Measurements from ENCODE around the gene TAF10.

Gene TAF10

DNA sequence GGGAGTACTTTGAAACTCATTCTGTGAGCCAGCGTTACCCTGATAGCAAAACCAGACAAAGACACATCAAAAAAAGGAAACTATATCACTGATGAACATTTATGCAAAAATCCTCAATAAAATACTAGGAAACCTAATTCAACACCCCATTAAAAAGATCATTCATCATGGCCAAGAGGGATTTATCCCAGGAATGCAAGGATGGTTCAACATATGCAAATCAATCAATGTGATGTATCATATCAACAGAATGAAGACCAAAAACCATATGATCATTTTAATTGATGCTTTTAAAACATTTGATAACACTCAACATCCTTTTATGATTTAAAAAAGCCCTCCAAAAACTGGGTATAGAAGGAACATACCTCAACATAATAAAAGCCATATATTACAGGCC, 28.4 kb downstream of the TAF10 start:
- H3K4me3 ChIP-seq (ENCODE audit: low read depth, low read length): no peak overlapping the region
- TF ChIP-seq CTCF (IDR thresholded peaks at IDR 0.05; ENCODE audit: borderline replicate concordance, insufficient read depth, low read depth, low read length): no peak

GRCh38 chr11:6579681-6580080, 32.3 kb downstream of the TAF10 start:
- H3K4me3 ChIP-seq (ENCODE audit: low read depth, low read length): no peak overlapping the region
- no peak for TF ChIP-seq CTCF (IDR thresholded peaks at IDR 0.05; ENCODE audit: borderline replicate concordance, insufficient read depth, low read depth, low read length)

- TF ChIP-seq CTCF (IDR thresholded peaks at IDR 0.05; ENCODE audit: borderline replicate concordance, insufficient read depth, low read depth, low read length): no peak
- H3K4me3 ChIP-seq (ENCODE audit: low read depth, low read length): no peak overlapping the region
These were observed 33.9 kb downstream of the TAF10 start for GRCh38 chr11:6578134-6578533.

DNA sequence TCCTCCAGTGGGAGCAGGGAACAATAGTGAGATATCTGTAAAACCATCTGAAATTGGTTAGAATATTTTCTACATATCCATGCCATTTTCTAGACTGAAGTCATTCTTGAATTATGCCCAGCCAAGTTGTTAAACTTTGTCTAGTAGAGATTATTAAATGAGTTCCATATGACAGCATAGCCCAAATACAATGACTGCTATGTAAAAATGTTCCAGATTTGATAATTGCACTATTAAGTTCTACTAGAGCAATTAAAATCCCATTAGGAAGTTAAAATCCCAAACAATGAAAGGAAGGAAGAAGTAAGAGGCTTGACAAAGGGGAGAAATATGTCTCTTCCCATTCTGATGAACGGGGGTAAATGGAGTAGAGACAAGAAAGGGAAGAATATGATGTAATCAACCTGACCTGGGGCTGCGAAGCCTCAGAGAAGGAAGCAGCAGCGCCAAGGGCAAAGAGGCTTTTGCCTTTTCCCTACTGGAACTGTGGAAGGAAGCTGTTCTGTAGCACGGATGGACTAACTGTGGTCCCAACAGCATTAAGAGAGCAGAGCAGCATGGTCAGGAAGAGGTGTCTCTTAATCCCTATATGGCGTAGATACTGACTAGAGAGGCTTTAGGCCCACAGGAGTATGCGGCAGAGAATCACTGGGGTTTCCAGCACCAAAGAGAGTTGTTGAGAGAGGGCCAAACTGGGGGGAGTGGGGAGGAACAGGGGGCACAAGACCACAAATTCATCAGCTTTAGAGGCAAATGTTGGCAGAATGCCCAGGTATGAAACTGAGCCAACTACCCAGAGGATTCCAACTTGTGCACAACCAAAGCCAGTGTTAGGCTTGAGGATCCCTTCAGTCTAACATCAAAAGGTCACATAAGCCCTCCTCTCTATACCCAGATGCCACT, 35.3 kb downstream of the TAF10 start:
- TF ChIP-seq CTCF (IDR thresholded peaks at IDR 0.05; ENCODE audit: borderline replicate concordance, insufficient read depth, low read depth, low read length): no peak

GRCh38 chr11:6574816-6575715, 37.0 kb downstream of the TAF10 start:
- TF ChIP-seq CTCF (IDR thresholded peaks at IDR 0.05; ENCODE audit: borderline replicate concordance, insufficient read depth, low read depth, low read length): no peak
- no peak overlapping the region for H3K4me3 ChIP-seq (ENCODE audit: low read depth, low read length)

More for the DNA sequence above, 35.3 kb downstream of the TAF10 start:
- no peak overlapping the region for H3K4me3 ChIP-seq (ENCODE audit: low read depth, low read length)

- no peak for TF ChIP-seq CTCF (IDR thresholded peaks at IDR 0.05; ENCODE audit: borderline replicate concordance, insufficient read depth, low read depth, low read length)
- no peak overlapping the region for H3K4me3 ChIP-seq (ENCODE audit: low read depth, low read length)
These were observed 39.8 kb downstream of the TAF10 start for GRCh38 chr11:6572215-6572614.

Measured in GM12875 (cell line).